Measurements from ENCODE around the gene PGLYRP1. TPM values are rescaled to one million over a fixed set of nuclear protein-coding genes. Genes with fewer than 3 reads are reported as not detected.

The PGLYRP1 gene
- total RNA-seq, 2 donors from 2014 or later, result not detected

- DNase-seq (ENCODE audit: low spot score), result peak; percentile 66
- intact Hi-C loops (cut with DNase I), result no loop called here
Measured at GRCh38 chr19:46035986-46036743, 13.3 kb upstream of the PGLYRP1 start.

- no peak for DNase-seq (ENCODE audit: low spot score)
- intact Hi-C loops (cut with DNase I), result no loop called here
Measured at GRCh38 chr19:46035546-46035945, 12.7 kb upstream of the PGLYRP1 start.

- DNase-seq (ENCODE audit: low spot score), result peak; percentile 36
- intact Hi-C loops (cut with DNase I), result no loop called here
Measured at GRCh38 chr19:46033401-46033800, 10.5 kb upstream of the PGLYRP1 start.

GRCh38 chr19:46032597-46033025 is 9.8 kb upstream of the PGLYRP1 start:
- no peak for DNase-seq (ENCODE audit: low spot score)
- intact Hi-C loops (cut with DNase I), result no loop called here

GRCh38 chr19:46031781-46032596 is 9.1 kb upstream of the PGLYRP1 start:
- intact Hi-C loops (cut with DNase I), result no loop called here
- peak; percentile 66 for DNase-seq (ENCODE audit: low spot score)

- DNase-seq (ENCODE audit: low spot score), result peak; percentile 31
- intact Hi-C loops (cut with DNase I), result no loop called here
Measured at GRCh38 chr19:46030812-46031550, 8.1 kb upstream of the PGLYRP1 start.

GRCh38 chr19:46025835-46026234 is 3.0 kb upstream of the PGLYRP1 start:
- no peak for DNase-seq (ENCODE audit: low spot score)
- intact Hi-C loops (cut with DNase I), result loop anchor here (5.0 to 10.0 kb wide), 2 partner anchors 239 to 241 kb away; no protein-coding TSS in a partner anchor

GRCh38 chr19:46023311-46023779 is 492 bp upstream of the PGLYRP1 start:
- no peak for DNase-seq (ENCODE audit: low spot score)
- intact Hi-C loops (cut with DNase I), result loop anchor here in 1 of 2 donors (10.0 kb wide), 1 partner anchor 241 kb away; no protein-coding TSS in a partner anchor

GRCh38 chr19:46022061-46022430 is 807 bp downstream of the PGLYRP1 start:
- peak; percentile 77 for DNase-seq (ENCODE audit: low spot score)
- intact Hi-C loops (cut with DNase I), result loop anchor here in 1 of 2 donors (10.0 kb wide), 1 partner anchor 243 kb away; no protein-coding TSS in a partner anchor

GRCh38 chr19:46021531-46022041 is 1.3 kb downstream of the PGLYRP1 start:
- intact Hi-C loops (cut with DNase I), result loop anchor here in 1 of 2 donors (10.0 kb wide), 1 partner anchor 243 kb away; no protein-coding TSS in a partner anchor
- DNase-seq (ENCODE audit: low spot score), result peak; percentile 64

GRCh38 chr19:46020819-46021125 is 2.1 kb downstream of the PGLYRP1 start:
- intact Hi-C loops (cut with DNase I), result loop anchor here in 1 of 2 donors (10.0 kb wide), 1 partner anchor 244 kb away; no protein-coding TSS in a partner anchor
- DNase-seq (ENCODE audit: low spot score), result peak; percentile 65

GRCh38 chr19:46019270-46019669 is 3.6 kb downstream of the PGLYRP1 start:
- DNase-seq (ENCODE audit: low spot score), result peak; percentile 59

GRCh38 chr19:46018729-46019251 is 4.1 kb downstream of the PGLYRP1 start:
- peak; percentile 58 for DNase-seq (ENCODE audit: low spot score)
- intact Hi-C loops (cut with DNase I), result loop anchor here in 1 of 2 donors (10.0 kb wide), 1 partner anchor 984 kb away; the partner anchor contains the start of gene CLASRP

More at GRCh38 chr19:46019270-46019669, 3.6 kb downstream of the PGLYRP1 start:
- intact Hi-C loops (cut with DNase I), result loop anchor here in 1 of 2 donors (10.0 kb wide), 1 partner anchor 984 kb away; the partner anchor contains the start of gene CLASRP

- peak; percentile 71 for DNase-seq (ENCODE audit: low spot score)
- intact Hi-C loops (cut with DNase I), result loop anchor here in 1 of 2 donors (10.0 kb wide), 1 partner anchor 983 kb away; the partner anchor contains the start of gene CLASRP
Measured at GRCh38 chr19:46017874-46018675, 4.8 kb downstream of the PGLYRP1 start.

GRCh38 chr19:46017095-46017429 is 5.8 kb downstream of the PGLYRP1 start:
- no peak for DNase-seq (ENCODE audit: low spot score)
- intact Hi-C loops (cut with DNase I), result loop anchor here in 1 of 2 donors (10.0 kb wide), 1 partner anchor 982 kb away; the partner anchor contains the start of gene CLASRP

GRCh38 chr19:46016426-46017094 is 6.3 kb downstream of the PGLYRP1 start:
- peak; percentile 95 for DNase-seq (ENCODE audit: low spot score)
- intact Hi-C loops (cut with DNase I), result loop anchor here in 1 of 2 donors (10.0 kb wide), 1 partner anchor 982 kb away; the partner anchor contains the start of gene CLASRP
